ENCODE data around the gene MND1. TPM values are rescaled to one million over a fixed set of nuclear protein-coding genes. Genes with fewer than 3 reads are reported as not detected.

Gene MND1
- total RNA-seq, 4 donors from 2014 or later: 2.3 to 4.2 (median 3.8) TPM

GRCh38 chr4:153367092-153367491, 22.6 kb downstream of the MND1 start:
- Histone ChIP-seq H3K4me3 (no peak overlapping the region), H3K4me1 (no peaks in the 10 kb centered on the region), H3K27me3 (no peaks in the 10 kb centered on the region), H3K36me3 (no peaks in the 10 kb centered on the region), H3K9me3 (no peaks in the 10 kb centered on the region), H3K27ac (no peak overlapping the region)
- WGBS, 2 donors: 86 to 88% methylated on average over 1 of the region's 1 CpG
- TF ChIP-seq POLR2A (IDR thresholded peaks at IDR 0.05): no peak
- no peak for TF ChIP-seq CTCF (IDR thresholded peaks at IDR 0.05)
- no peak for DNase-seq
- intact Hi-C loops (cut with DNase I): no loop called here

GRCh38 chr4:153369021-153369420, 24.5 kb downstream of the MND1 start:
- H3K27me3 ChIP-seq: no peaks in the 10 kb centered on the region
- no peak overlapping the region for H3K4me3 ChIP-seq
- peaks cover 0 to 3% (median 0%) of the 10 kb centered on the region in 3 donors for H3K9me3 ChIP-seq
- 80 to 93% methylated on average over 1 of the region's 1 CpG for WGBS, 2 donors
- intact Hi-C loops (cut with DNase I): no loop called here
- no peak for DNase-seq
- no peak for TF ChIP-seq CTCF (IDR thresholded peaks at IDR 0.05)
- TF ChIP-seq POLR2A (IDR thresholded peaks at IDR 0.05): no peak
- H3K4me1 ChIP-seq: no peaks in the 10 kb centered on the region
- H3K27ac ChIP-seq: no peak overlapping the region
- H3K36me3 ChIP-seq: no peaks in the 10 kb centered on the region

- H3K4me3 ChIP-seq: no peak overlapping the region
- no peaks in the 10 kb centered on the region for H3K36me3 ChIP-seq
- intact Hi-C loops (cut with DNase I): no loop called here
- no peak for DNase-seq
- no peaks in the 10 kb centered on the region for H3K4me1 ChIP-seq
- H3K9me3 ChIP-seq: peaks cover 0 to 3% (median 0%) of the 10 kb centered on the region in 3 donors
- TF ChIP-seq CTCF (IDR thresholded peaks at IDR 0.05) (no peak), POLR2A (IDR thresholded peaks at IDR 0.05) (no peak)
- H3K27ac ChIP-seq: no peak overlapping the region
- WGBS, 2 donors: 80 to 84% methylated on average over 6 of the region's 6 CpGs
- H3K27me3 ChIP-seq: no peaks in the 10 kb centered on the region
Measured at GRCh38 chr4:153371701-153372234, 27.3 kb downstream of the MND1 start.

GRCh38 chr4:153372967-153373562, 28.6 kb downstream of the MND1 start:
- Histone ChIP-seq H3K27ac (no peak overlapping the region), H3K4me1 (no peaks in the 10 kb centered on the region), H3K4me3 (no peak overlapping the region), H3K9me3 (peaks cover 0 to 3% (median 0%) of the 10 kb centered on the region in 3 donors), H3K36me3 (no peaks in the 10 kb centered on the region), H3K27me3 (no peaks in the 10 kb centered on the region)
- WGBS, 2 donors: 88% methylated on average over 1 of the region's 1 CpG
- no peak for TF ChIP-seq POLR2A (IDR thresholded peaks at IDR 0.05)
- intact Hi-C loops (cut with DNase I): no loop called here
- DNase-seq: no peak

GRCh38 chr4:153374442-153374841, 30.0 kb downstream of the MND1 start:
- no peaks in the 10 kb centered on the region for H3K36me3 ChIP-seq
- intact Hi-C loops (cut with DNase I): no loop called here
- TF ChIP-seq POLR2A (IDR thresholded peaks at IDR 0.05) (no peak), CTCF (IDR thresholded peaks at IDR 0.05) (no peak)
- H3K9me3 ChIP-seq: peaks cover 0 to 3% (median 0%) of the 10 kb centered on the region in 3 donors
- no peaks in the 10 kb centered on the region for H3K27me3 ChIP-seq
- no peak overlapping the region for H3K4me3 ChIP-seq
- H3K27ac ChIP-seq: no peak overlapping the region
- DNase-seq: no peak
- H3K4me1 ChIP-seq: no peaks in the 10 kb centered on the region
- 68 to 83% methylated on average over 2 of the region's 2 CpGs for WGBS, 2 donors

Measured in esophagus squamous epithelium (tissue), 5 donors.